ENCODE results near the gene SCGN.
A peak's percentile ranks its signal among the peaks of the same experiment; 100 is the strongest.

Gene SCGN

GRCh38 chr6:25691894-25692293 is 39.9 kb downstream of the SCGN start:
- DNase-seq = no peak

- no peak for DNase-seq
Observed at GRCh38 chr6:25692472-25692871, 40.5 kb downstream of the SCGN start.

GRCh38 chr6:25694366-25694765 is 42.4 kb downstream of the SCGN start:
- DNase-seq = no peak

GRCh38 chr6:25695671-25696070 is 43.7 kb downstream of the SCGN start:
- DNase-seq = no peak

GRCh38 chr6:25697537-25698340 is 45.7 kb downstream of the SCGN start:
- DNase-seq = peak; percentile 19

- DNase-seq = peak; percentile 94
Observed at GRCh38 chr6:25698631-25699030, 46.6 kb downstream of the SCGN start.

- no peak for DNase-seq
Observed at GRCh38 chr6:25699649-25700048, 47.6 kb downstream of the SCGN start.

GRCh38 chr6:25700761-25701160 is 48.7 kb downstream of the SCGN start:
- no peak for DNase-seq

GRCh38 chr6:25701807-25702206 is 49.8 kb downstream of the SCGN start:
- no peak for DNase-seq

- no peak for DNase-seq
Observed at GRCh38 chr6:25703005-25703404, 51.0 kb downstream of the SCGN start.

- no peak for DNase-seq
Observed at GRCh38 chr6:25704001-25704400, 52.0 kb downstream of the SCGN start.

GRCh38 chr6:25706314-25707014 is 54.4 kb downstream of the SCGN start:
- no peak for DNase-seq

GRCh38 chr6:25709761-25710160 is 57.7 kb downstream of the SCGN start:
- no peak for DNase-seq

- no peak for DNase-seq
Observed at GRCh38 chr6:25710287-25710686, 58.3 kb downstream of the SCGN start.

GRCh38 chr6:25713824-25714223 is 61.8 kb downstream of the SCGN start:
- DNase-seq = no peak

- no peak for DNase-seq
Observed at GRCh38 chr6:25714765-25715164, 62.8 kb downstream of the SCGN start.

- no peak for DNase-seq
Observed at GRCh38 chr6:25715794-25716193, 63.8 kb downstream of the SCGN start.

GRCh38 chr6:25717866-25718740 is 66.1 kb downstream of the SCGN start:
- peak; percentile 69 for DNase-seq

GRCh38 chr6:25726122-25726911 is 74.3 kb downstream of the SCGN start:
- DNase-seq = no peak

GRCh38 chr6:25727028-25727427 is 75.0 kb downstream of the SCGN start:
- no peak for DNase-seq

- DNase-seq = no peak
Observed at GRCh38 chr6:25730907-25731306, 78.9 kb downstream of the SCGN start.

- DNase-seq = no peak
Observed at GRCh38 chr6:25731721-25732120, 79.7 kb downstream of the SCGN start.

All from hematopoietic multipotent progenitor cell treated with erythropoietin and hydrocortisone succinate and interleukin-3 and kit ligand, for 8 days (in vitro differentiated cells).